ENCODE data around the gene PKP2.

DNA sequence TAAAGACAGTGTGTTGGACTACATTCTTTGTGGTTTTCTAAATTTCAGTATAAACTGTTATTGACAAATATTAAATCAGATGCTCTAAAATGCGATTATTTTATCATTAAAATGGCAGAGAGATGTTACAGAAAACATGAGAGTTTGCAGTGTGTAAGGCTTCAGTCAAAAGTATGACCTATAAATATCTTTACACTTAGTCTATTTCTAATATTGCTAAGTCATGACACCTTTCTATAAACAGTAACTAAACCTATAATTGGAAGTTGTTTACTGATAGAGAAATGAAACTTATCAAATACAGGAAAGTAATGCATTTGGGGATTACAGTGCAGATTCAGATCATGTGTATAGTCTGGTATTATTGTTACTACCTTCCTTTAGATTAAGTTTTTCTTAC, 72.0 kb downstream of the PKP2 start:
- TF ChIP-seq, protein P1, sequence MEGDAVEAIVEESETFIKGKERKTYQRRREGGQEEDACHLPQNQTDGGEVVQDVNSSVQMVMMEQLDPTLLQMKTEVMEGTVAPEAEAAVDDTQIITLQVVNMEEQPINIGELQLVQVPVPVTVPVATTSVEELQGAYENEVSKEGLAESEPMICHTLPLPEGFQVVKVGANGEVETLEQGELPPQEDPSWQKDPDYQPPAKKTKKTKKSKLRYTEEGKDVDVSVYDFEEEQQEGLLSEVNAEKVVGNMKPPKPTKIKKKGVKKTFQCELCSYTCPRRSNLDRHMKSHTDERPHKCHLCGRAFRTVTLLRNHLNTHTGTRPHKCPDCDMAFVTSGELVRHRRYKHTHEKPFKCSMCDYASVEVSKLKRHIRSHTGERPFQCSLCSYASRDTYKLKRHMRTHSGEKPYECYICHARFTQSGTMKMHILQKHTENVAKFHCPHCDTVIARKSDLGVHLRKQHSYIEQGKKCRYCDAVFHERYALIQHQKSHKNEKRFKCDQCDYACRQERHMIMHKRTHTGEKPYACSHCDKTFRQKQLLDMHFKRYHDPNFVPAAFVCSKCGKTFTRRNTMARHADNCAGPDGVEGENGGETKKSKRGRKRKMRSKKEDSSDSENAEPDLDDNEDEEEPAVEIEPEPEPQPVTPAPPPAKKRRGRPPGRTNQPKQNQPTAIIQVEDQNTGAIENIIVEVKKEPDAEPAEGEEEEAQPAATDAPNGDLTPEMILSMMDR (conservative IDR thresholded peaks at IDR 0.05; ENCODE audit: low read depth, low read length) = no peak
- no peak for TF ChIP-seq EZH2 (IDR thresholded peaks at IDR 0.05; ENCODE audit: borderline replicate concordance, low read depth, low read length, poor library complexity, severe bottlenecking)
